CD8-positive, alpha-beta memory T cell (primary cell): ENCODE data around the gene NEK2. TPM values are rescaled to one million over a fixed set of nuclear protein-coding genes. Genes with fewer than 3 reads are reported as not detected.
"Not testable (repeated sequence)": the region's sequence is repeated elsewhere in the genome, so short reads cannot be mapped to it uniquely, and the experiment has no call there.

ENCODE experiments used
- CTCF ChIA-PET: fragments of 350-600 bp; sonication (Branson Sonifier 250); formaldehyde crosslinking; loops from one replicate; lab custom pipeline; 2021; ENCODE audit warnings: antibody characterized with exemption; lab: Charles Lee
- POLR2A ChIA-PET: fragments of 350-600 bp; sonication (Branson Sonifier 250); formaldehyde crosslinking; loops from one replicate; lab custom pipeline; 2021; ENCODE audit warnings: antibody characterized with exemption; lab: Charles Lee
- DNase-seq, 5 donors: peaks; one replicate each; pipeline versions ENCODE4 v3.0.0 to v3.0.0-alpha.2; 2020 to 2022; ENCODE audit warnings: mixed read lengths in 1 of 5
- H3K27ac ChIP-seq: one replicate; pipeline ENCODE4 v1.7.0; 2013; ENCODE audit warnings: low read depth, mild to moderate bottlenecking, low read length, moderate library complexity
- H3K27me3 ChIP-seq: 2 replicates; pipeline ENCODE4 v1.7.0; 2013; ENCODE audit warnings: low read length, mild to moderate bottlenecking; ENCODE audit not compliant: insufficient read depth, poor library complexity, severe bottlenecking
- H3K36me3 ChIP-seq: 2 replicates; pipeline ENCODE4 v1.7.0; 2013; ENCODE audit warnings: mild to moderate bottlenecking, low read length, moderate library complexity; ENCODE audit not compliant: insufficient read depth
- H3K4me1 ChIP-seq: 2 replicates; pipeline ENCODE4 v1.7.0; 2013; ENCODE audit warnings: mild to moderate bottlenecking, low read length, moderate library complexity; ENCODE audit not compliant: insufficient read depth
- H3K4me3 ChIP-seq: 2 replicates; pipeline ENCODE4 v1.7.0; 2013; ENCODE audit warnings: mild to moderate bottlenecking, low read length
- H3K9me3 ChIP-seq: 2 replicates; pipeline ENCODE4 v1.7.0; 2013; ENCODE audit warnings: mild to moderate bottlenecking, low read length
- H3K27ac Mint-ChIP-seq, 8 donors: one replicate each; pipeline ENCODE4 v1.8.0; 2020 to 2021; ENCODE audit warnings: mixed read lengths in 8 of 8, mild to moderate bottlenecking in 6 of 8, inconsistent platforms in 3 of 8, moderate library complexity in 3 of 8
- H3K27me3 Mint-ChIP-seq, 2 donors: one replicate each; pipeline ENCODE4 v1.8.0; 2020 to 2021; ENCODE audit warnings: mixed read lengths in 2 of 2, mild to moderate bottlenecking in 1 of 2, moderate library complexity in 1 of 2
- H3K36me3 Mint-ChIP-seq, 3 donors: one replicate each; pipeline ENCODE4 v1.8.0; 2020 to 2021; ENCODE audit warnings: mixed read lengths in 3 of 3, inconsistent platforms in 1 of 3, mild to moderate bottlenecking in 1 of 3
- H3K4me1 Mint-ChIP-seq, 3 donors: one replicate each; pipeline ENCODE4 v1.8.0; 2020 to 2021; ENCODE audit warnings: mixed read lengths in 3 of 3, inconsistent platforms in 1 of 3, mild to moderate bottlenecking in 1 of 3
- H3K4me3 Mint-ChIP-seq, 7 donors: one replicate each; pipeline ENCODE4 v1.8.0; 2020 to 2021; ENCODE audit warnings: mixed read lengths in 7 of 7, mild to moderate bottlenecking in 6 of 7, moderate library complexity in 4 of 7, inconsistent platforms in 2 of 7
- H3K9me3 Mint-ChIP-seq, 5 donors: one replicate each; pipeline ENCODE4 v1.8.0; 2020 to 2022; ENCODE audit warnings: mixed read lengths in 5 of 5, mild to moderate bottlenecking in 3 of 5, moderate library complexity in 2 of 5, inconsistent platforms in 1 of 5
- polyA plus RNA-seq: library from polyadenylated mRNA; unstranded; fragments of 300-500 nt; fragmentation: Illumina TruSeq; gene quantifications from one replicate; pipeline ENCODE4 v1.2.3, GENCODE V29; 2021
- total RNA-seq, 2 experiments: library from RNA; stranded (reverse); gene quantifications; one replicate each; pipeline ENCODE4 v1.2.3, GENCODE V29; 2021

The NEK2 gene
- total and polyA plus RNA-seq, 3 experiments from 2014 or later, result 0.51 to 14.8 (median 14.1) TPM

GRCh38 chr1:211687462-211688215 lies 12.2 kb upstream of the NEK2 start:
- H3K9me3 ChIP-seq, result no peaks in the 10 kb centered on the region
- no peaks in the 10 kb centered on the region for H3K27me3 Mint-ChIP-seq
- H3K4me1 ChIP-seq, result peaks cover 11% of the 10 kb centered on the region
- no peak overlapping the region for H3K4me3 ChIP-seq
- H3K36me3 ChIP-seq, result no peaks in the 10 kb centered on the region
- no peaks in the 10 kb centered on the region for H3K36me3 Mint-ChIP-seq
- no peak overlapping the region for H3K27ac ChIP-seq
- H3K27me3 ChIP-seq, result no peaks in the 10 kb centered on the region
- ChIA-PET CTCF (interaction anchor here (7.7 kb wide), 1 partner anchor 11 kb away, joined by 73 read pairs; no protein-coding TSS in a partner anchor), POLR2A (no interaction called here)
- peak in 1 of 5 donors; percentile 24 for DNase-seq
- peak overlapping the region; percentile 6 to 81 (median 62) for H3K4me3 Mint-ChIP-seq
- peak overlapping the region; percentile 6 to 89 (median 84) for H3K27ac Mint-ChIP-seq
- no peaks in the 10 kb centered on the region for H3K9me3 Mint-ChIP-seq
- peaks cover 20 to 31% (median 25%) of the 10 kb centered on the region in 3 donors for H3K4me1 Mint-ChIP-seq

GRCh38 chr1:211685823-211686222 lies 10.4 kb upstream of the NEK2 start:
- H3K27ac Mint-ChIP-seq, result peak overlapping the region in 1 of 8 donors; percentile 78
- POLR2A ChIA-PET, result no interaction called here

GRCh38 chr1:211684791-211685190 lies 9.4 kb upstream of the NEK2 start:
- Mint-ChIP-seq H3K9me3 (no peaks in the 10 kb centered on the region), H3K36me3 (no peaks in the 10 kb centered on the region), H3K27ac (peak overlapping the region in 2 of 8 donors; percentile 29 to 66), H3K27me3 (no peaks in the 10 kb centered on the region), H3K4me1 (peaks cover 35 to 47% (median 39%) of the 10 kb centered on the region in 3 donors), H3K4me3 (no peak overlapping the region)
- ChIA-PET CTCF (interaction anchor here (0.8 to 7.7 kb wide), 3 partner anchors 9 to 771 kb away, joined by 3 to 73 read pairs (median 3); partner anchors contain the start of gene NEK2), POLR2A (no interaction called here)
- Histone ChIP-seq H3K4me1 (peaks cover 24% of the 10 kb centered on the region), H3K9me3 (no peaks in the 10 kb centered on the region), H3K27me3 (no peaks in the 10 kb centered on the region), H3K36me3 (no peaks in the 10 kb centered on the region), H3K27ac (no peak overlapping the region), H3K4me3 (no peak overlapping the region)
- no peak for DNase-seq

More at GRCh38 chr1:211685823-211686222, 10.4 kb upstream of the NEK2 start:
- CTCF ChIA-PET, result interaction anchor here (1.7 to 7.7 kb wide), 2 partner anchors 13 to 770 kb away, joined by 4 to 73 read pairs; no protein-coding TSS in a partner anchor
- Histone ChIP-seq H3K4me1 (peaks cover 20% of the 10 kb centered on the region), H3K4me3 (no peak overlapping the region), H3K27me3 (no peaks in the 10 kb centered on the region), H3K36me3 (no peaks in the 10 kb centered on the region), H3K9me3 (no peaks in the 10 kb centered on the region), H3K27ac (no peak overlapping the region)
- Mint-ChIP-seq H3K27me3 (no peaks in the 10 kb centered on the region), H3K36me3 (no peaks in the 10 kb centered on the region), H3K9me3 (no peaks in the 10 kb centered on the region), H3K4me3 (no peak overlapping the region), H3K4me1 (peaks cover 36 to 50% (median 42%) of the 10 kb centered on the region in 3 donors)
- no peak for DNase-seq

GRCh38 chr1:211684331-211684730 lies 8.9 kb upstream of the NEK2 start:
- Mint-ChIP-seq H3K4me1 (peaks cover 33 to 45% (median 37%) of the 10 kb centered on the region in 3 donors), H3K36me3 (no peaks in the 10 kb centered on the region), H3K27ac (peak overlapping the region in 3 of 8 donors; percentile 29 to 66 (median 32)), H3K9me3 (no peaks in the 10 kb centered on the region), H3K4me3 (no peak overlapping the region), H3K27me3 (no peaks in the 10 kb centered on the region)
- H3K9me3 ChIP-seq, result no peaks in the 10 kb centered on the region
- no peaks in the 10 kb centered on the region for H3K36me3 ChIP-seq
- no peak overlapping the region for H3K4me3 ChIP-seq
- H3K27me3 ChIP-seq, result no peaks in the 10 kb centered on the region
- DNase-seq, result no peak
- H3K27ac ChIP-seq, result no peak overlapping the region
- ChIA-PET POLR2A (no interaction called here), CTCF (interaction anchor here (0.8 to 7.7 kb wide), 3 partner anchors 9 to 772 kb away, joined by 3 to 73 read pairs (median 3); partner anchors contain the start of gene NEK2)
- H3K4me1 ChIP-seq, result peaks cover 24% of the 10 kb centered on the region

GRCh38 chr1:211683396-211684297 lies 8.2 kb upstream of the NEK2 start:
- CTCF ChIA-PET, result interaction anchor here (0.8 to 7.7 kb wide), 5 partner anchors 11 to 772 kb away, joined by 3 to 73 read pairs (median 8); partner anchors contain the start of genes DTL and INTS7

GRCh38 chr1:211682186-211682585 lies 6.8 kb upstream of the NEK2 start:
- peaks cover 14% of the 10 kb centered on the region for H3K4me1 ChIP-seq

More at GRCh38 chr1:211683396-211684297, 8.2 kb upstream of the NEK2 start:
- Histone ChIP-seq H3K9me3 (no peaks in the 10 kb centered on the region), H3K4me1 (peaks cover 24% of the 10 kb centered on the region), H3K4me3 (no peak overlapping the region), H3K27me3 (no peaks in the 10 kb centered on the region), H3K36me3 (no peaks in the 10 kb centered on the region), H3K27ac (no peak overlapping the region)
- H3K4me1 Mint-ChIP-seq, result peaks cover 32 to 43% (median 36%) of the 10 kb centered on the region in 3 donors
- no peak for DNase-seq
- H3K36me3 Mint-ChIP-seq, result no peaks in the 10 kb centered on the region
- H3K4me3 Mint-ChIP-seq, result no peak overlapping the region
- H3K9me3 Mint-ChIP-seq, result no peaks in the 10 kb centered on the region
- H3K27me3 Mint-ChIP-seq, result no peaks in the 10 kb centered on the region
- H3K27ac Mint-ChIP-seq, result peak overlapping the region in 6 of 8 donors; percentile 38 to 98 (median 93)
- POLR2A ChIA-PET, result no interaction called here

GRCh38 chr1:211680752-211681327 lies 5.4 kb upstream of the NEK2 start:
- ChIA-PET CTCF (interaction anchor here (0.6 to 7.7 kb wide), 29 partner anchors 9 to 776 kb away, joined by 3 to 73 read pairs (median 4); partner anchors contain the start of genes DTL, INTS7 and SLC30A1), POLR2A (interaction anchor here (0.8 to 1.3 kb wide), 3 partner anchors 58 to 605 kb away, joined by 3 to 5 read pairs (median 4); partner anchors contain the start of genes DTL and INTS7)
- Mint-ChIP-seq H3K9me3 (no peaks in the 10 kb centered on the region), H3K27me3 (no peaks in the 10 kb centered on the region), H3K4me1 (peaks cover 24 to 30% (median 25%) of the 10 kb centered on the region in 3 donors), H3K36me3 (no peaks in the 10 kb centered on the region), H3K4me3 (peak overlapping the region in 6 of 7 donors; percentile 15 to 50 (median 37)), H3K27ac (peak overlapping the region; percentile 90 to 98 (median 94))
- no peaks in the 10 kb centered on the region for H3K9me3 ChIP-seq
- no peaks in the 10 kb centered on the region for H3K27me3 ChIP-seq
- DNase-seq, result peak; percentile 64 to 86 (median 77)
- no peak overlapping the region for H3K27ac ChIP-seq
- no peaks in the 10 kb centered on the region for H3K36me3 ChIP-seq
- no peak overlapping the region for H3K4me3 ChIP-seq
- H3K4me1 ChIP-seq, result peaks cover 14% of the 10 kb centered on the region

More at GRCh38 chr1:211682186-211682585, 6.8 kb upstream of the NEK2 start:
- H3K9me3 ChIP-seq, POLR2A ChIA-PET, H3K27me3 Mint-ChIP-seq, H3K9me3 Mint-ChIP-seq, H3K27ac ChIP-seq, H3K36me3 ChIP-seq, H3K4me3 ChIP-seq, DNase-seq, H3K27me3 ChIP-seq, H3K36me3 Mint-ChIP-seq: not testable (repeated sequence)
- CTCF ChIA-PET, result interaction anchor here (1.1 to 7.7 kb wide), 7 partner anchors 10 to 774 kb away, joined by 3 to 73 read pairs (median 8); partner anchors contain the start of genes DTL and INTS7
- H3K4me1 Mint-ChIP-seq, result peaks cover 22 to 29% (median 22%) of the 10 kb centered on the region in 3 donors
- peak overlapping the region; percentile 90 to 98 (median 94) for H3K27ac Mint-ChIP-seq
- H3K4me3 Mint-ChIP-seq, result peak overlapping the region in 1 of 7 donors; percentile 21
